ENCODE results near the gene DCDC2C.

DCDC2C gene

DNA sequence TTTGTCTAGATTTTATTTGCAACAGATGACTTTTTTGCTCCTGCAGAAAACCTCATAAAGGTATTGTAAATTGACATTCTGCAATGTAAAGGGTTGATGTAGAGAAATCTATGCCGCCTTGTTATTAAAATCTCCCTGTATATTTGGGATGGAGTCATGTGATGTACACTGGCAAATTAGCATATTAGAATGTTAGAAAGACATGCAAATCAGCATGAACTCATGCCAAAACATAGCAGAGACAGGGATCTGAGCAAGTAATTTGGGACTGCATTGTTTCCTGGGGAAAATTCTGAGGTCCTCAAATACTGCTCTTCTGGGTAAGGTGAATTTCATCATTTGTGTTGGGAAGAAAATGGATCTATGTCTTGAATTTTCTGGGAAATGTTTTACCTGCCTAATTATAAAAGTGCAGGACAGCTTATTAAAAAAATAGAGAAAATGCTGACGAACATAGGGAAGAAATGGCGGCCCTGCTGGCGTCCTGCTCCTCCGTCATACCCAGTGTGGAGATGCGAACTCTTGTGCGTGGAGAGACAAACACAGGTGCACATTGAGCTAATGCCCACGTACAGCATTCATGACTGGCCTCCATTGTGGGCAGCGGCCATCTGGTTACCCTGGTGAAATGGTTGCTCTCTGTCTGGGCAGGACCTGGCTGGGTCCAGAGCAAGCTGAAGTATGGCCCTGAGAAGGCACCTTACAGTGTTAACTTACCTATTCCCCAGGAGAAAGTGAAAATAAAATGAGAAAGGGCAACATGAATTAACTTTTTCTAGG lies 29.1 kb upstream of the DCDC2C start:
- DNase-seq, result no peak

GRCh38 chr2:3675687-3676086 lies 27.7 kb upstream of the DCDC2C start:
- no peak for DNase-seq

DNA sequence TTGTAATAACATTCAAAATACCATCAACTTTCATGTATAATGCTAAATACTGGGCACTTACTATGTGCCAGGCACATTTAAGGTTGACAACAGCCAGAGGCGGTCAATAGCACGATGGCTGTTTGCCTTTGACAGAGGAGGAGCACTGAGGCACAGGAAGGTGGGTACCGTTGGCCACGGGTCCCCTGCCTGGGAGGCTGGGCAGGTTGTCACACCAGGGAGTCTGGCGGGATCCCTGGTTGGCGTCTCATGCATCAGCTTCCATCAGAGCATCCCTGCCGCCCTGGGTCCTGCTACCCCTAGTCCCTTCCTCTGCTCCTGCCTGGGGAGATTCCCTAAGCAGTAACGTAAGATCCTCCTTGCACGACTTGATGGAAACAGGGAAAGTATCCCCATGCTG lies 25.9 kb upstream of the DCDC2C start:
- DNase-seq, result no peak

GRCh38 chr2:3678212-3678611 lies 25.2 kb upstream of the DCDC2C start:
- no peak for DNase-seq

DNA sequence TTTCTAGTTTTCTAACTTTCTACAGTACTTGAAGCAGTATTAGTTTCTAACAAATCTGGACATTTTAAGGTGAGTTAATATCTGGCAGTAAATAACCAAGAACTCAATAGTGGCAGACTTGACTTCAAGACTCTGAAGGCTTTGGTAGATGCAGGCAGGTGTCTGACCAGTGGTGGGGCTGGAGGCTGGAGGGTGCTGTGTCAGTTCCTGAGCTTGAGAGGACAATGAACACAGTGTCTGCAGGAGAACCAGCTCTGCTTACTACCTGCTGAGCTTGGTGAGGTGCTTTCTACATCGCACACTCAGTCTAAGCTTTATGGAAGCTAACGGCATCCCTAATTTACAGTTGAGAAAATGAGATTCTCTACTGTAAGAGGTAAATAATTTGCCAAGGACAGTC lies 24.2 kb upstream of the DCDC2C start:
- DNase-seq, result no peak

DNA sequence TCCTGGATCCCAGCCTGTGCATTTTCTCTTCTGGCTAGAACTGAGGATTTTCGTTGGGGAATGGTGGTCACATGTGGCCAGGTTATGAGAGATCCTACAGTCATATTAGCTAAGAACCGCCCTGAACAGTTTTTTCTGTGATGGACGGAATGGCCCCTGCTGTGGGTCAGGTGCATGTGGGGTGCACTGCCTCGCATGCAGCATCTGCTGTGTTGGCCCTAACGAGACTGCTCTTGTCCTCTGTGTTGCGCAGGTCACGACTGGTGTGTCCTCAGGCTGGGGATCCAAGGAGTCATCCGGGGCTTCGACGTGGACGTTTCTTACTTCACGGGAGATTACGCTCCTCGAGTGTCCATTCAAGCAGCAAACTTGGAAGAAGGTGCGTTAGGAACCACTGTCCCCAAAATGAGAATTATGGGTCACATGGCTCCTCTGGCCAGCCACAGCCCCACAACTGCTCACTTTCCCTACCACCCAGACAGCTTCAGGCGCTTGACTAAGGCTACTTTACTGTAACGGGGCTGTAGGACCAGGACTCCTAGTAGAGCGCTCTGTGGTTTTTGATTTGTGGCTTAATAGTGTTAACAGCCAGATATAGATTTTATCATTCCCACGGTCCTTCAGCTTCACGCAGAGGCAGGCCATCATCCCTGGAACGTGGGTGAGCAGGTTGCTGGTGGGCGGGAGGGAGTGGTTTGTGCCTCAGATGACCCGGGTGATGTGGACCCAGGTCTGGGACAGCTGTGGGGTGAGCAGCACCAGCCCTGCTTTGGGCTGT lies 23.6 kb upstream of the DCDC2C start:
- no peak for DNase-seq

DNA sequence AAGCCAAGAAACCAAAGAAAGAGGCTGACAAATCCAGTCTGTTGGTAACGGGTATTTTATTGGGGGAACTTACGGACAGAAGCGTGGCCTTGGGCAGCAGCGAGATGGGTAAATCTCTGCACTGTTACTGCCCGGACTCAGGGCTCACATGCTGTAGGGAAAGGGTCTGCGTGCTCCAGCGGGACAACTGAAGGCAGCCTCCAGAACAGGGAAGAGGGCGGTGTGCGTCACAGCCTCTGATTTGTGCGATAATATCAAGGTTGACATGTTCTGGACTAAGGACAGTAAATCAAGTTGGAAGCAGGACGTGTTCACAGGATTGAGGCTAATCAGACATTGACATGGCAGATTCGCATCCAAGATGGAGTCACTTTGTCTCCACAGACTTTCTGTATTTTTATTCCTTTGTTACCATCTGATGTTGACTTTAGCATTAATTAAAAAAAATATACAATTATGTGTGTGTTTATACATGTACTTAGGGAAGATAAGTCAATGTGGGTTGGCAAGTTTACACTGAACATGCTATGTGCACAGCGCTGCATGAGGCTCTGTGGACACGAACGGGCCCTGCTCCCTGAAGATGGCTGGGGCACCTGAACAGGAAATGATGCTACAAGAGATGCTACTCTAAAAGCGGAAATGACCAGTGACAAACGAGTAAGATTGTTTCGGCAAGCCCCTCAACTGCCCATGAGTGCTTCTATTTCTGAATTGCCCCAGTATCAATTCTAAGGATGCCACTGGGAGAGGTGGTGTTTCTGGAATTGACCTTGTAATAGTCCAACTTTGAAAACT lies 22.6 kb upstream of the DCDC2C start:
- no peak for DNase-seq

DNA sequence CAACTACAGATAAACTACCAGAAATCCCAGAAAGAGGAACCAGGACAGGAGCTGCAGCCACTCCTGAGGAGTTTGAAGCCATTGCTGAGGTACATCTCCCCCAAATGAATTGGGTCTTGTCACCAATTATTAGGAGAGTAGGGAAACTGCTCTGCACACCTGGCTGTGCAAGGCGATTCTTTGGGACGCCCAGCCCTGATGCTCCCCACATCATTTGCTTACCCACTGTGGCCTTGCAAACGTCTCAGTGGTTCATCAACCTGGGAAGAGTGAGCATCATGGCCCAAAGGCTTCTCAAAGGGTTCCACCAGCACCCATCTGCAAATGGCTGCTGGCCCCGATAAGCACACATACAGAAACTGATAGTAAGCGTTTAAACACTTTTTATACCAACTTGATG lies 21.8 kb upstream of the DCDC2C start:
- no peak for DNase-seq

DNA sequence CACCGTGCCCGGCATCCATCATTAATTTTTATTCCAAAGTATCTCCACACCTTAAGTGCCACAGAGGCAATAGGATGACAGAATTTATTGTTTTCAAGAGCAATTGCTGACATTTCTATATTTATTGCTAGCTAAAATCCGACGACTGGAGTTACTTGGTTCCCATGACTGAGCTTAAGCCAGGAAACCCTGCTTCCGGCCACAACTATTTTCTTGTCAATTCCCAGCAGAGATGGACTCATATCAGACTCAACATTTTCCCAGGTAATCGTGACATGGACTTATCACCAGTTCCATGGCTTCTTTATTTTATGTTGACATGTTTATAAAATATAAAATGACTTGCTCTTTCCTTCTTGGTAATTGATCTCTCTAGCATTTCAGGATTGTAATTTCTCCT lies 20.6 kb upstream of the DCDC2C start:
- DNase-seq, result no peak

GRCh38 chr2:3683748-3684454 lies 19.5 kb upstream of the DCDC2C start:
- DNase-seq, result no peak

DNA sequence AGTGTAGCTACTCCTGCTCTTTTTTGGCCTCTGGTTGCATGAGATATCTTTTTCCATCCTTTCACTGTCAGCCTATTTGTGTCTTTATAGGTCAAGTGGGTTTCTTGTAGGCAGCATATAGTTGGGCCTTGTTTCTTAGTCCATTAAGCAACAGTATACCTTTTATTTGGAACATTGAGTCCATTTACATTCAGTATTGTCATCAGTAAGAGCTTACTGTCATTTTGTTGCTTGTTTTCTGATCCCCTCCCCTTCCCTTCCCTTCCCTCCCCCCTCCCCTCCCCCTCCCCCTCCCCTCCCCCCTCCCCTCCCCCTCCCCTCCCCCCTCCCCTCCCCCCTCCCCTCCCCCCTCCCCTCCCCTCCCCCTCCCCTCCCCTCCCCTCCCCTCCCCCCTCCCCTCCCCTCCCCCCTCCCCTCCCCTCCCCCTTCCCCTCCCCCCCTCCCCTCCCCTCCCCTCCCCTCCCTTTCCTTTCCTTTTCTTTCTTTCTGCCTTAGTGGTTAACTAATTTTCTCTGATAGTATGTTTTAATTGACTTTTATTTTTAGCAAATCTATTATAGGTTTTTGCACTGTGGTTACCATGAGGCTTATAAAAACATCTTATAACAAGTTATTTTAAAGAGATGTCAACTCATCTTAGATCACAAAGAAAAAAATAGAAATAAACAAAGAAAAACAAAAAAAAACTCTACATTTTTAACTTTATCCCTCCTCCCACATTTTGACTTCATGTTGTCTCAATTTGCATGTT lies 13.2 kb upstream of the DCDC2C start:
- no peak for DNase-seq

GRCh38 chr2:3692375-3692774 lies 11.0 kb upstream of the DCDC2C start:
- no peak for DNase-seq

GRCh38 chr2:3696545-3696944 lies 6.8 kb upstream of the DCDC2C start:
- DNase-seq, result no peak

- DNase-seq, result no peak
These were observed 2.3 kb upstream of the DCDC2C start for GRCh38 chr2:3701071-3701470.

DNA sequence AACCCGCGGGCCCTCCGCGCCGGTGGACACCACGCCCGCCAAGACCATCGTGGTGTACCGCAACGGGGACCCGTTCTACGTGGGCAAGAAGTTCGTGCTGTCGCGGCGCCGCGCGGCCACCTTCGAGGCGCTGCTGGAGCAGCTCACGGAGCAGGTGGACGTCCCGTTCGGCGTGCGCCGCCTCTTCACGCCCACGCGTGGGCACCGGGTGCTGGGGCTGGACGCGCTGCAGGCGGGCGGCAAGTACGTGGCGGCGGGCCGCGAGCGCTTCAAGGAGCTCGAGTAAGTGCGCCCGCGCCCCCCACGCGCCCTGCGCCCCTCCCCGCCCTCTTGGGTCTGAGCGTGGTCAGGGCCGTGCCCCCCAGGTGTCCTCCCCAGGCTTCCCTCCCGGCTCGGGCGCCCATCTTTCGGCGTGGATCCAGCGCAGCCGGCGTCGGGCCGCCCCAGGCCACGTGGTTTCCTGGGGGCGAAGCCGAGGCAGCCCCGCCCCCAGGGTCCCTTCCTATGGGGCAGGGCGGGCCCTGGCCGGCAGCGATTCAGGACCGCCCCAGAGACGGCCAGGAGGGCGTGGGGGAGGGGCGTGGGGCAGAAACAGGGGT lies 481 bp downstream of the DCDC2C start:
- DNase-seq, result no peak

- no peak for DNase-seq
These were observed 1.3 kb downstream of the DCDC2C start for GRCh38 chr2:3704692-3705091.

DNA sequence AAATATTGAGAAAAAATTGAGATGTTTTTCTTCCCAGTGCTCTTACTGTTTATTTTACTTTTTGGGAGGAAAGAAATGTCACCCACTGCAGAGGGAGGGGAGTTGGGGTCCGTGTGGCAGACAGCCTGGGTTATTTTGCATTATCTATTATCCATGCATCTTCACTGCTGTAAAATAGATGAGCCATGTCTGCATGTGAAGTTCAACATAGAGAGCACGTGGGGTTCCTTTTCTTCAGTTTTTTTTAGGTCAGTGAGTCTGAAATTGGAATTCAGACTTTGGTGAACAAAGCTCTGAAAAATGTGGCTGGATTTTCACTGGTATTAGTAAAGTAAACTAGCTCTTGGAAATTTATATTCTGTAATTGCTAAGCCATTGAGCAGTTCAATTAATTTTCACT lies 2.4 kb downstream of the DCDC2C start:
- no peak for DNase-seq

DNA sequence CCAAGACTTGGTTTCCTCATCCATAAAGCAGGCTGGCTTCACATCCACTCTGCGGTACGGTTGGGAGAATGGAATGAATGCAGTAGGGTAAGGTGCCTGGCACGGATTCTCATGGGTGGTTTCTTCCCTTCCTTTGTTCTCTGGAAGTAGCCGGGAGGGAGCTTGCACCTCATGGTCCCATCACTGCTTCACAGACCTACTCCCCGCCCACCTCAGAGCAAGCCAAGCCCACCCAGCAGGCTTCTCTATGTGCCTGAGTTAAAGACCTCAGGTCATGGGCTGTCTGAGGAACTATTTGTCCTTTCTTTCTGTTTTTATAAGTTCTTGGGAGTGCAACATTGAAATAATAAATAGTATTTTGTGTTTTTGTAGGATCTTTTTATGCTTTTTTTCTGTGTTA lies 3.5 kb downstream of the DCDC2C start:
- DNase-seq, result no peak

DNA sequence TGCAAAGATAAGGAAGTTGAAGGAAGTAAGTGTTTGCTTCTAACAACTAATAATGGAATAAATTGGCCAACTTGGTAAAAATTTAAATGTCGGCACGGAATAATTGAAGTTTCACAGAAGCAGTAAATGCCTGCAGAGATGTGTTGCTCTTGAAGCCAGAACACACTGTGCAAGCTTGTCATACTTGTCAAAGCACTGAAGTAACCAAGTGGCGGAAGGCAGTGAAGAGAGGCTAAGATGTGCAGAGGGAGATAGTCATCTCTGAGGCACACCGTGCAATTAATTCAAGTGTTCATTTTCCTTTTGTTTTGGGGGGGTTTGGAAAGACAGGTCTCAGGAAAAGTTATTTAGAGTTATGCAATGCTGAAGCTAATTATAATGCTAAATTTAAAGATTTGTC lies 5.2 kb downstream of the DCDC2C start:
- DNase-seq, result no peak

- DNase-seq, result no peak
These were observed 5.8 kb downstream of the DCDC2C start for GRCh38 chr2:3709225-3709624.

DNA sequence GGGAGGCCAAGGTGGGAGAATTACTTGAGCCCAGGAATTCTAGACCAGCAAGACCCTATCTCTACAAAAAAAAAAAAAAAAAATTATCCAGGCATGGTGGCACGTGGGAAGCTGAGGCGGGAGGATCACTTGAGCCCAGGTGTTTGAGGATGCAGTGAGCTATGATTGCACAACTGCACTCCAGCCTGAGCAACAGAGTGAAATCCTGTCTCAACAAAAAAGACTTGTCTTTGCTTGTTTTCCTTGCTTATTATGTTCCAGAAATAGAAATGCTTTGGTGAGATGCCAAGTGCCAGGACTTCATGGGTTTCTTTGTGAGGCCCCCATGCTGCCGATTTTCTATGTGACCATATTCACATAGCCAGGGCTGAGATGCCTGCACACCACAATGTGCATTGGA lies 9.0 kb downstream of the DCDC2C start:
- no peak for DNase-seq
